Effector CD8-positive, alpha-beta T cell (primary cell): ENCODE results near the gene CD93.

Source experiments
- DNase-seq: peaks from one replicate; lab custom pipeline; 2025; lab: John Stamatoyannopoulos, UW

The CD93 gene

DNA sequence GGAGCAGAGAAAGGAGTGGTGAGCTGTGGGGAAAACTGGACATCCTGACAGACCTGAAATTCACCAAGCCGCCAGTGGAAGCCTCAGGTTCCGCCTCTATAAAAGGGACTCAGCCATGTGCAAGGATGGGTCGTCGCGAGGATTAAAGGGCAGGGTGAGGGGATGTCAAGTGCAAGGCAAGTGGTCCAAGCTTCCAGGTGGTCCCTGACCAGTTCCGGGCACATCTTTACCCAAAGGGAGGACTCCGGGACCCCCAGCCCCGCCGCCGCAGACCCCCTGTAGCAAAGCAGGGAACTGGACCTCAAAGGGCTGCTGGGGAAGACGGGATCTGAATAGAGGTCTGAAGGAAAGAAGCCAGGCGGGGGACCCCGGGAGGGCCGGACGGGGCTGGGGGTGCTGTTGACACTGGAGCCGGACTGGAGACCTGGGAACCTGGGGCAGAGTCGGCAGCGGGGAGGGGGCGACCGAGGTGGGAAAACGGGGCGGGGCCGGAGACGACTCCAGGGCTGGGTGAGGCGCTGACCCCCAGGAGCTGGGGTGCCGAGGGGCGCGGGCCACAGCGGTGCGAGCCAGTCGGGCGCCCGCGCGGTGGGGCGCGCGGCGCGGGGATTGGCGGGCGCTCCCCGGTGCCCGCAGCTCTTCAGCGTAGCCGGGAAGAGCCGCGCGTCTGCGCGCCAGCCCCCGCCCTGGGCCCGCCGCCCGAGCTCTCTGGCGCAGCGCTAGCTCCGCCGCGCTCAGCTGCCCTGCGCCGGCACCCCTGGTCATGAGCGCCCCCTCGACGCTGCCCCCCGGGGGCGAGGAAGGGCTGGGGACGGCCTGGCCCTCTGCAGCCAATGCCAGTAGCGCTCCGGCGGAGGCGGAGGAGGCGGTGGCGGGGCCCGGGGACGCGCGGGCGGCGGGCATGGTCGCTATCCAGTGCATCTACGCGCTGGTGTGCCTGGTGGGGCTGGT is 51.1 kb downstream of the CD93 start, which contains the start of gene SSTR4:
TSS of gene SSTR4 (plus strand) at position 592 of the 951 bp plus-strand sequence. CDS start at position 764, 172 bp downstream.
- DNase-seq = no peak

- DNase-seq = no peak
These were observed 52.2 kb downstream of the CD93 start for GRCh38 chr20:23033918-23034317.

DNA sequence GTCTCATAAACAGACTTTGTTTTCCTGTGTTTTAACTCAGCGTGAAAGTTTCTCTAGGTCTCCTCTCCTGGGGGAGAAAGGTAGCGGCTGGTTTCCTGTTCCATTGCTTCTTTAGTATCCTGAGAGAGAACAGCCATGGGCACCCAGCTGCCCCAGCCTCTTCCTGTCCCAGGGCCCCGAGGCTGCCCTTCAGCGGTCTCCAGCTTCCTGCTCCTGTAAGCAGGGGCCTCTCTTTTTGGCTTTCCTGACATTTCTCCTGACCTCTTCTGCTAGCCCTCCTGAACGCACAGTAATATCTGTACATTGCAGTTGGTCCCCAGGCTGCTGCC is 53.4 kb downstream of the CD93 start:
- no peak for DNase-seq

GRCh38 chr20:23032056-23032749 is 53.9 kb downstream of the CD93 start:
- no peak for DNase-seq

DNA sequence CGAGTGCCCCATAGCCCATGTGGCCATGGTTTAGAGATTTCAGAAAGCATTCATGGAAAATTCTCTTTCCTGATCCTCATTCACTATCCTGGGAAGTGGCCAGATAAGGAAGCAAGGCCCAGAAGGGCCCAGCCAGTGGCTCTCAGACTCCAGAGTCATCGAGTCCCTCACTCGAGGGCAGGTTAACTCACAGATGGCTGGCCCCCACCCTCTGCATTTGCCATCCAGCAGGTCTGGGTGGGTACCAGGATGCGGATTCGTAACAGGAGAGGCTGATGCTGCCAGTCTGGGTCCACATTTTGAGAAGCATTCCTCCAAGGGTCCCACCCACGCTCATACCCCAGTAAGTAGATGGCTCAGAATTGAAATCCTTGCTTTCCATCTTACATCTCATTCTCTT is 54.8 kb downstream of the CD93 start:
- DNase-seq = no peak
